C4-2B (cell line): Measurements from ENCODE around the gene UGGT1.

ENCODE experiments used
- H3K27ac ChIP-seq: fragments of 450-650 bp; 2 replicates; pipeline ENCODE4 v1.5.1; 2017
- ZFX ChIP-seq: fragments of 450-650 bp; IDR thresholded peaks from 2 replicates; pipeline ENCODE4 v1.6.1; 2017
- TF ChIP-seq, protein P1 (sequence below): fragments of 450-650 bp; conservative IDR thresholded peaks from 2 replicates; pipeline ENCODE4 v1.5.1; 2017; ENCODE audit warnings: mild to moderate bottlenecking

UGGT1 gene

GRCh38 chr2:128160616-128161275 lies 69.7 kb downstream of the UGGT1 start:
- peak overlapping the region; percentile 39; the same call in 1 of the 2 replicates for H3K27ac ChIP-seq

DNA sequence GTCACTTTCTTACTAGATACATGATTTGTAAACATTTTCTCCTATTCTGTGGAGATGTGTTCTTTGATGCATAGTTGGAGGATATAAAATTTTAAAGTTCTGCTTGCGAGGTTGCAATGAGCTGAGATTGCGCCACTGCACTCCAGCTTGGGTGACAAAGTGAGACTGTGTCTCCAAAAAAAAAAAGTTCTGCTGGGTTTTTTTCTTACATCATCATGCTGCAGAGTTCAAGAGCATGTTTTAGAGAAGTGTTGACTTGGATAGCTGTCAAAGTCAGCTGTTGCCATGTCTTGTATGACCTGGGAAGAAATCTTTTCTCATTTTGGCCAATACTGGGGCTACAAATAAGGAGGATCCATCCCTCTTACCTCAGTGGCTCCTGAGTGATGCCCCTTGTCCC lies 71.3 kb downstream of the UGGT1 start:
- H3K27ac ChIP-seq = no peak overlapping the region
- TF ChIP-seq ZFX = no peak
- TF ChIP-seq, protein P1, sequence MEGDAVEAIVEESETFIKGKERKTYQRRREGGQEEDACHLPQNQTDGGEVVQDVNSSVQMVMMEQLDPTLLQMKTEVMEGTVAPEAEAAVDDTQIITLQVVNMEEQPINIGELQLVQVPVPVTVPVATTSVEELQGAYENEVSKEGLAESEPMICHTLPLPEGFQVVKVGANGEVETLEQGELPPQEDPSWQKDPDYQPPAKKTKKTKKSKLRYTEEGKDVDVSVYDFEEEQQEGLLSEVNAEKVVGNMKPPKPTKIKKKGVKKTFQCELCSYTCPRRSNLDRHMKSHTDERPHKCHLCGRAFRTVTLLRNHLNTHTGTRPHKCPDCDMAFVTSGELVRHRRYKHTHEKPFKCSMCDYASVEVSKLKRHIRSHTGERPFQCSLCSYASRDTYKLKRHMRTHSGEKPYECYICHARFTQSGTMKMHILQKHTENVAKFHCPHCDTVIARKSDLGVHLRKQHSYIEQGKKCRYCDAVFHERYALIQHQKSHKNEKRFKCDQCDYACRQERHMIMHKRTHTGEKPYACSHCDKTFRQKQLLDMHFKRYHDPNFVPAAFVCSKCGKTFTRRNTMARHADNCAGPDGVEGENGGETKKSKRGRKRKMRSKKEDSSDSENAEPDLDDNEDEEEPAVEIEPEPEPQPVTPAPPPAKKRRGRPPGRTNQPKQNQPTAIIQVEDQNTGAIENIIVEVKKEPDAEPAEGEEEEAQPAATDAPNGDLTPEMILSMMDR = no peak

More at GRCh38 chr2:128160616-128161275, 69.7 kb downstream of the UGGT1 start:
- TF ChIP-seq, protein P1 = no peak

GRCh38 chr2:128164311-128164710 lies 73.3 kb downstream of the UGGT1 start:
- H3K27ac ChIP-seq = no peak overlapping the region
- TF ChIP-seq, protein P1 = no peak
- no peak for TF ChIP-seq ZFX

DNA sequence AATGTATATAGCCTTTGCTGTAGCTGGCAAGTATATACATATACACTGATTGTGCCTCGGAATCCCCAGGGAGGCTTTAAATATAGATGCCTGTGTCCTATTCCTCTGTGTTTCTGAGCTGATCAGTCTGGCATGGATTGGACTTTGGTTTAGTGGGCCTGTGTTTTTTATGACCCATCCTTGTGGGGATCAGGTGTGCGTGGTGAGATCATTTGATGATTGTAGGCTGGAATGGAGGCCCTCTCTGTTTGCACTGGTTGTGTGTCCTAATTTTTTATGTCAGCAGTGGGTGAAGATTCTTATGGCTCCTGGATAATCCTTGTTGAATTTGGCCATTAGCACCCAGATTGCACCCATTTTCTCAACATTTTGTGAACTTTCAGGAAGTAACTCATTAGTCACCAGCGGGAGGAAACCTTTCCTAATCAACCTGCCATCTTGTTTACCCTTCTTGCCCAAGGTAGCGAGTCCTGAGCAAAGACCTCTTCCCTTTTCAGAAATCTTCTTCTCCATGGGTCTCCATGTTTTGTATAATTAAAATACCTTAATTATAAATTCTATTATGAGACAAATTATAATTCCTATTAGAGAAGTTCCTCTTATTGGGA lies 75.8 kb downstream of the UGGT1 start:
- no peak overlapping the region for H3K27ac ChIP-seq
- TF ChIP-seq, protein P1 = no peak
- no peak for TF ChIP-seq ZFX

GRCh38 chr2:128169094-128169493 lies 78.1 kb downstream of the UGGT1 start:
- TF ChIP-seq ZFX = no peak
- TF ChIP-seq, protein P1 = no peak
- no peak overlapping the region for H3K27ac ChIP-seq

- H3K27ac ChIP-seq = no peak overlapping the region
- TF ChIP-seq ZFX = no peak
- TF ChIP-seq, protein P1 = no peak
Observed at GRCh38 chr2:128169497-128169896, 78.5 kb downstream of the UGGT1 start.

DNA sequence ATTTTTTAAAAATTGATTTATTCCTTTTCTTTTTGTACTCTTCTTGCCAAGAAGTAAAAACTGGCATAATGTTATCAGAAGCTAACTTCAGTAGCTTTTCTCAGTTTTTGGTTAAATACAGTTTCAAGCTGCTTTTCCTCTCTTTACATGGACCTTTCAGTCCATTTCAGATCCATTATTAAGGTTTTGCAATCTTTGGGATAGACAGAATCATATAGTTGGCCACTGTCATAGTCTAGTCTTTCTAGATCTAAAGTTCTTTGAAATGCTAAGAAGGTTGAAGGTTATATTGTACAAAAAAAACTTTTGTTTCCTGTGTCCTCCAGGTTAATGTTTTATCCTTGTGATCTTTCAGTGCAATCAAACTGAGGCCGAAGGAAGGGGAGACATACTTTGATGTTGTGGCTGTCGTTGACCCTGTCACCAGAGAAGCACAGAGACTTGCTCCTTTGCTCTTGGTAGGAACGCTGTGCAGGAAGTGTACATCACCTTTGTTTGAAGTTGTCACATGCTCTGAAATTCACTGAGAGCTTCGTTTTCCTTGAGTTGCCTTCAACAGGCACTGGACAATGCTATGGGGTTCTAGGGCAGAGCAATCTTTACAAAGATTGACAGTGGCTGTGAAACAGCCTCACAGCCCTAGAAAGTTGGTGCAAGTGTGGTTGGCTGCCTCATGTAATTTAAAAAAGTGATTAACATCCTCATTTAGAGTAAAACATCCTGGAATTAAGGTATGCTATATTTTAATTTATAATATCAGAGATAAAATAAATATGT lies 79.1 kb downstream of the UGGT1 start:
- H3K27ac ChIP-seq = no peak overlapping the region
- TF ChIP-seq, protein P1 = no peak
- TF ChIP-seq ZFX = no peak
